TTC549 (cell line): ENCODE data around the gene KBTBD4.
"Not testable (repeated sequence)": the region's sequence is repeated elsewhere in the genome, so short reads cannot be mapped to it uniquely, and the experiment has no call there.

Source experiments
- FAIRE-seq: peaks from 2 replicates; lab custom pipeline; 2012; peaks lifted over from hg19 to GRCh38; lab: Jason Lieb, UNC

The KBTBD4 gene

GRCh38 chr11:47558695-47559094 is 20.1 kb downstream of the KBTBD4 start:
- no peak for FAIRE-seq

- FAIRE-seq = not testable (repeated sequence)
Observed at GRCh38 chr11:47557004-47557403, 21.8 kb downstream of the KBTBD4 start.

GRCh38 chr11:47553406-47553743 is 25.4 kb downstream of the KBTBD4 start:
- FAIRE-seq = no peak

GRCh38 chr11:47552566-47553405 is 26.0 kb downstream of the KBTBD4 start, which contains the start of gene CELF1:
CELF1 (minus strand) TSS chr11:47553132; CDS start chr11:47499523, 53,609 bp downstream.
- FAIRE-seq = no peak

GRCh38 chr11:47552056-47552565 is 26.7 kb downstream of the KBTBD4 start:
- FAIRE-seq = no peak

GRCh38 chr11:47551086-47551485 is 27.7 kb downstream of the KBTBD4 start:
- no peak for FAIRE-seq

- FAIRE-seq = no peak
Observed at GRCh38 chr11:47550288-47551047, 28.3 kb downstream of the KBTBD4 start.

GRCh38 chr11:47546274-47546673 is 32.5 kb downstream of the KBTBD4 start:
- FAIRE-seq = not testable (repeated sequence)

GRCh38 chr11:47545298-47545697 is 33.5 kb downstream of the KBTBD4 start:
- no peak for FAIRE-seq

- FAIRE-seq = no peak
Observed at GRCh38 chr11:47541070-47541469, 37.7 kb downstream of the KBTBD4 start.

GRCh38 chr11:47539681-47540039 is 39.1 kb downstream of the KBTBD4 start:
- no peak for FAIRE-seq

- FAIRE-seq = no peak
Observed at GRCh38 chr11:47538741-47539565, 39.8 kb downstream of the KBTBD4 start.

GRCh38 chr11:47536915-47537314 is 41.9 kb downstream of the KBTBD4 start:
- FAIRE-seq = no peak

GRCh38 chr11:47534704-47535251 is 44.0 kb downstream of the KBTBD4 start:
- no peak for FAIRE-seq

GRCh38 chr11:47533690-47534151 is 45.0 kb downstream of the KBTBD4 start:
- no peak for FAIRE-seq

GRCh38 chr11:47532597-47533213 is 46.1 kb downstream of the KBTBD4 start:
- no peak for FAIRE-seq

- no peak for FAIRE-seq
Observed at GRCh38 chr11:47531666-47532065, 47.1 kb downstream of the KBTBD4 start.

- not testable (repeated sequence) for FAIRE-seq
Observed at GRCh38 chr11:47530721-47531120, 48.0 kb downstream of the KBTBD4 start.

GRCh38 chr11:47529951-47530350 is 48.8 kb downstream of the KBTBD4 start:
- no peak for FAIRE-seq

- FAIRE-seq = no peak
Observed at GRCh38 chr11:47527186-47527585, 51.6 kb downstream of the KBTBD4 start.

- not testable (repeated sequence) for FAIRE-seq
Observed at GRCh38 chr11:47526032-47526431, 52.7 kb downstream of the KBTBD4 start.
